CD4-positive, alpha-beta T cell (primary cell): ENCODE data around the gene CLCN3. TPM values are rescaled to one million over a fixed set of nuclear protein-coding genes. Genes with fewer than 3 reads are reported as not detected.

Experiments used
- ATAC-seq: fragments of 200-7000 bp; cut with Tn5 transposase; one replicate; pipeline ENCODE4 v1.10.0; 2022; ENCODE audit warnings: mild to moderate bottlenecking; ENCODE audit not compliant: poor library complexity
- CTCF ChIA-PET: fragments of 350-600 bp; sonication (Branson Sonifier 250); formaldehyde crosslinking; loops from one replicate; lab custom pipeline; 2021; ENCODE audit warnings: antibody characterized with exemption, inconsistent platforms; lab: Charles Lee
- POLR2A ChIA-PET: fragments of 350-600 bp; sonication (Branson Sonifier 250); formaldehyde crosslinking; loops from one replicate; lab custom pipeline; 2021; ENCODE audit warnings: antibody characterized with exemption, inconsistent platforms; lab: Charles Lee
- DNase-seq, 14 experiments: peaks; one replicate each; pipeline ENCODE4 v3.0.0-alpha.2; 2013 to 2020; ENCODE audit warnings: mixed read lengths in 2 of 14
- H3K27ac ChIP-seq, 2 donors: one replicate each; pipeline versions ENCODE4 v1.5.1 to v1.7.0; 2013; ENCODE audit warnings: low read length in 2 of 2, low read depth in 1 of 2, mild to moderate bottlenecking in 1 of 2
- H3K27me3 ChIP-seq, 2 experiments: 1 replicate in 1 of 2; 2 replicates in 1 of 2; pipeline versions ENCODE4 v1.6.1 to v1.7.0; 2013; ENCODE audit warnings: low read length in 2 of 2, control low read depth in 1 of 2, mild to moderate bottlenecking in 1 of 2, moderate library complexity in 1 of 2; ENCODE audit not compliant: insufficient read depth in 2 of 2, control insufficient read depth in 1 of 2
- H3K36me3 ChIP-seq: one replicate; pipeline ENCODE4 v1.6.1; 2013; ENCODE audit warnings: low read length, control low read depth; ENCODE audit not compliant: insufficient read depth
- H3K4me1 ChIP-seq: one replicate; pipeline ENCODE4 v1.6.1; 2013; ENCODE audit warnings: low read length, control low read depth; ENCODE audit not compliant: insufficient read depth
- H3K4me3 ChIP-seq: one replicate; pipeline ENCODE4 v1.5.1; 2013; ENCODE audit warnings: mild to moderate bottlenecking, low read length, moderate library complexity
- H3K9me3 ChIP-seq, 2 experiments: 1 replicate in 1 of 2; 2 replicates in 1 of 2; pipeline versions ENCODE4 v1.6.1 to v1.7.0; 2013; ENCODE audit warnings: low read length in 2 of 2, mild to moderate bottlenecking in 2 of 2, control low read depth in 1 of 2, moderate library complexity in 1 of 2; ENCODE audit not compliant: control insufficient read depth in 1 of 2, insufficient read depth in 1 of 2
- H3K27ac Mint-ChIP-seq: one replicate; pipeline ENCODE4 v1.8.0; 2020; ENCODE audit warnings: mixed read lengths
- H3K27me3 Mint-ChIP-seq: one replicate; pipeline ENCODE4 v1.8.0; 2021; ENCODE audit warnings: mixed read lengths
- H3K36me3 Mint-ChIP-seq: one replicate; pipeline ENCODE4 v1.8.0; 2021; ENCODE audit warnings: low read depth, mixed read lengths
- H3K4me1 Mint-ChIP-seq: one replicate; pipeline ENCODE4 v1.8.0; 2021; ENCODE audit warnings: low read depth, mixed read lengths
- H3K4me3 Mint-ChIP-seq: one replicate; pipeline ENCODE4 v1.8.0; 2020; ENCODE audit warnings: mild to moderate bottlenecking, mixed read lengths
- H3K9me3 Mint-ChIP-seq: one replicate; pipeline ENCODE4 v1.8.0; 2020; ENCODE audit warnings: mixed read lengths
- CTCF ChIP-seq: fragments of 200-600 bp; IDR thresholded peaks from one replicate; pipeline ENCODE4 v1.8.0; 2022; ENCODE audit warnings: antibody characterized with exemption, mild to moderate bottlenecking
- intact Hi-C, 2 experiments: fragments of 100-400 bp; cut with DNase I in 1 of 2; cut with micrococcal nuclease in 1 of 2; formaldehyde crosslinking; loops; one replicate each; pipeline versions ENCODE4 v1.15.1 to v1.9.0; 2023 to 2025; cut with DNase I, micrococcal nuclease
- total RNA-seq, 174 experiments: library from RNA in 2 of 174; stranded (reverse) in 2 of 174; gene quantifications; one replicate each; pipeline ENCODE4 v1.2.3 and lab custom pipeline; 2021 to 2026

Gene CLCN3
- total RNA-seq, 2 experiments from 2014 or later = 9.0 to 9.2 TPM

GRCh38 chr4:169660929-169661328 is 40.6 kb downstream of the CLCN3 start:
- H3K36me3 Mint-ChIP-seq = peaks cover 15% of the 10 kb centered on the region
- intact Hi-C loops = loop anchor here in 1 of 2 experiments (1.0 to 10.0 kb wide), 4 partner anchors 41 to 96 kb away; partner anchors contain the start of genes CLCN3, HPF1 and NEK1
- H3K4me1 Mint-ChIP-seq = peaks cover 41% of the 10 kb centered on the region

GRCh38 chr4:169661761-169662160 is 41.4 kb downstream of the CLCN3 start:
- H3K27ac Mint-ChIP-seq = no peak overlapping the region

More at GRCh38 chr4:169660929-169661328, 40.6 kb downstream of the CLCN3 start:
- Histone ChIP-seq H3K27ac (no peak overlapping the region), H3K4me1 (peaks cover 5% of the 10 kb centered on the region), H3K36me3 (no peaks in the 10 kb centered on the region), H3K4me3 (no peak overlapping the region), H3K27me3 (no peaks in the 10 kb centered on the region), H3K9me3 (no peaks in the 10 kb centered on the region)
- no peak for TF ChIP-seq CTCF
- CTCF ChIA-PET = interaction anchor here (1.1 to 3.9 kb wide), 4 partner anchors 10 to 48 kb away, joined by 3 to 22 read pairs (median 12); partner anchors contain the start of genes CLCN3 and NEK1
- Mint-ChIP-seq H3K4me3 (no peak overlapping the region), H3K27me3 (no peaks in the 10 kb centered on the region), H3K9me3 (no peaks in the 10 kb centered on the region), H3K27ac (no peak overlapping the region)
- ATAC-seq (no peak), DNase-seq (no peak)
- POLR2A ChIA-PET = interaction anchor here (0.8 to 3.5 kb wide), 3 partner anchors 16 to 48 kb away, joined by 3 to 11 read pairs (median 10); partner anchors contain the start of genes CLCN3 and NEK1

GRCh38 chr4:169662206-169662605 is 41.8 kb downstream of the CLCN3 start:
- no peak overlapping the region for H3K4me3 Mint-ChIP-seq
- H3K27ac ChIP-seq = no peak overlapping the region
- DNase-seq (no peak), ATAC-seq (no peak)
- H3K36me3 ChIP-seq = no peaks in the 10 kb centered on the region
- H3K4me1 ChIP-seq = peaks cover 5% of the 10 kb centered on the region
- ChIA-PET CTCF (interaction anchor here (2.1 to 3.9 kb wide), 2 partner anchors 13 to 42 kb away, joined by 5 to 20 read pairs; partner anchors contain the start of gene CLCN3), POLR2A (interaction anchor here (0.9 kb wide), 1 partner anchor 42 kb away, joined by 3 read pairs; the partner anchor contains the start of gene CLCN3)
- H3K36me3 Mint-ChIP-seq = peaks cover 25% of the 10 kb centered on the region
- peaks cover 41% of the 10 kb centered on the region for H3K4me1 Mint-ChIP-seq
- no peak overlapping the region for H3K27ac Mint-ChIP-seq
- no peak for TF ChIP-seq CTCF
- H3K4me3 ChIP-seq = no peak overlapping the region
- H3K27me3 Mint-ChIP-seq = no peaks in the 10 kb centered on the region
- no peaks in the 10 kb centered on the region for H3K9me3 Mint-ChIP-seq
- no peaks in the 10 kb centered on the region for H3K27me3 ChIP-seq
- intact Hi-C loops = loop anchor here in 1 of 2 experiments (5.0 to 10.0 kb wide), 2 partner anchors 53 to 95 kb away; partner anchors contain the start of gene HPF1
- H3K9me3 ChIP-seq = no peaks in the 10 kb centered on the region

More at GRCh38 chr4:169661761-169662160, 41.4 kb downstream of the CLCN3 start:
- Mint-ChIP-seq H3K27me3 (no peaks in the 10 kb centered on the region), H3K36me3 (peaks cover 23% of the 10 kb centered on the region), H3K4me3 (no peak overlapping the region), H3K4me1 (peaks cover 41% of the 10 kb centered on the region), H3K9me3 (no peaks in the 10 kb centered on the region)
- TF ChIP-seq CTCF = no peak
- Histone ChIP-seq H3K36me3 (no peaks in the 10 kb centered on the region), H3K27me3 (no peaks in the 10 kb centered on the region), H3K4me3 (no peak overlapping the region), H3K9me3 (no peaks in the 10 kb centered on the region), H3K27ac (no peak overlapping the region), H3K4me1 (peaks cover 5% of the 10 kb centered on the region)
- ChIA-PET CTCF (interaction anchor here (2.1 to 3.9 kb wide), 2 partner anchors 13 to 41 kb away, joined by 5 to 20 read pairs; partner anchors contain the start of gene CLCN3), POLR2A (interaction anchor here (0.9 kb wide), 1 partner anchor 42 kb away, joined by 3 read pairs; the partner anchor contains the start of gene CLCN3)
- ATAC-seq (no peak), DNase-seq (no peak)
- intact Hi-C loops = loop anchor here in 1 of 2 experiments (2.0 to 10.0 kb wide), 3 partner anchors 49 to 96 kb away; partner anchors contain the start of genes HPF1 and NEK1
